ENCODE results near the gene TAX1BP1.

GRCh38 chr7:27756298-27756697, 16.3 kb downstream of the TAX1BP1 start:
- TF ChIP-seq GATA2 (IDR thresholded peaks at IDR 0.05; ENCODE audit: low read depth, low read length) (no peak), GATA3 (IDR thresholded peaks at IDR 0.05; ENCODE audit: low read depth, low read length) (no peak)

Measured in SH-SY5Y (cell line).